ENCODE results near the gene PFDN2. TPM values are rescaled to one million over a fixed set of nuclear protein-coding genes. Genes with fewer than 3 reads are reported as not detected.

PFDN2 gene
- total and polyA plus RNA-seq, 7 donors, result 40.7 to 115 (median 63.4) TPM

DNA sequence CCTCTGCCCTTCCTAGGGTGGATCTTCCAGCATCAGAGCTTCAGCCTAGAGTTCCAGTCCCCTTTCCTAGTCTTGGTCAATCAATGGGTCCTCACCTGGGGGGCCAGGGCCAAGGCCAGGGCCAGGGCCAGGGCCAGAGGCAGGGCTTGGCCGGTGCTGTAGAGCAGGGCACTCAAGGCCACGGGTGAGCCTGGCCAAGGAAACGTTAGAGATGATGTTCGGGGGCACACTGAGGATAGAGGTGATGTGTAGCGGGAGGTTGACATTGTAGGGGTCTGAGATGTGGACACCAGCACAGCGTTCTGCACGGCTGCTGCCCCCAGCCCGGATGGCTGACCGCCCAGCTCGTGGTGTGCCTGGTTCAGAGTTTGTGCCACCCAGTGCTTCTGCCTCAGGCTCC lies 66.6 kb downstream of the PFDN2 start:
- no peak overlapping the region for H3K27ac ChIP-seq
- intact Hi-C loops (cut with DNase I), result no loop called here
- no peak for DNase-seq
- 94% methylated on average over 10 of the region's 10 CpGs for WGBS, 2 donors
- H3K27me3 ChIP-seq, result peaks cover 0 to 13% (median 5%) of the 10 kb centered on the region in 3 donors
- H3K36me3 ChIP-seq, result no peaks in the 10 kb centered on the region
- peaks cover 0 to 4% (median 3%) of the 10 kb centered on the region in 4 donors for H3K4me1 ChIP-seq
- H3K4me3 ChIP-seq, result no peak overlapping the region
- TF ChIP-seq POLR2AphosphoS5 (IDR thresholded peaks at IDR 0.05) (no peak), EP300 (IDR thresholded peaks at IDR 0.05) (no peak), POLR2A (IDR thresholded peaks at IDR 0.05) (no peak)
- TF ChIP-seq, protein P1, sequence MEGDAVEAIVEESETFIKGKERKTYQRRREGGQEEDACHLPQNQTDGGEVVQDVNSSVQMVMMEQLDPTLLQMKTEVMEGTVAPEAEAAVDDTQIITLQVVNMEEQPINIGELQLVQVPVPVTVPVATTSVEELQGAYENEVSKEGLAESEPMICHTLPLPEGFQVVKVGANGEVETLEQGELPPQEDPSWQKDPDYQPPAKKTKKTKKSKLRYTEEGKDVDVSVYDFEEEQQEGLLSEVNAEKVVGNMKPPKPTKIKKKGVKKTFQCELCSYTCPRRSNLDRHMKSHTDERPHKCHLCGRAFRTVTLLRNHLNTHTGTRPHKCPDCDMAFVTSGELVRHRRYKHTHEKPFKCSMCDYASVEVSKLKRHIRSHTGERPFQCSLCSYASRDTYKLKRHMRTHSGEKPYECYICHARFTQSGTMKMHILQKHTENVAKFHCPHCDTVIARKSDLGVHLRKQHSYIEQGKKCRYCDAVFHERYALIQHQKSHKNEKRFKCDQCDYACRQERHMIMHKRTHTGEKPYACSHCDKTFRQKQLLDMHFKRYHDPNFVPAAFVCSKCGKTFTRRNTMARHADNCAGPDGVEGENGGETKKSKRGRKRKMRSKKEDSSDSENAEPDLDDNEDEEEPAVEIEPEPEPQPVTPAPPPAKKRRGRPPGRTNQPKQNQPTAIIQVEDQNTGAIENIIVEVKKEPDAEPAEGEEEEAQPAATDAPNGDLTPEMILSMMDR (IDR thresholded peaks at IDR 0.05), result no peak
- no peaks in the 10 kb centered on the region for H3K9me3 ChIP-seq

Small RNA genes within 50 kb of the gene (small RNA-seq; reads per million reads assigned to genes)
- 0 reads per million in 3 donors for gene RF01225

Other genes with a start within 250 kb of the PFDN2 start
- under 1 TPM in 2 of 4 donors, not detected in 2; 0.66 to 0.71 TPM for gene ITLN1, start 232.9 kb downstream of the PFDN2 start, total RNA-seq
- 100 to 1,000 TPM; 175 to 478 (median 284) TPM for gene ITLN1, start 232.9 kb downstream of the PFDN2 start, polyA plus RNA-seq
- gene ITLN2, start 163.2 kb downstream of the PFDN2 start, total RNA-seq, result not detected
- gene ITLN2, start 163.2 kb downstream of the PFDN2 start, polyA plus RNA-seq, result under 1 TPM in 1 of 3 donors, not detected in 2; 0.12 TPM
- 10 to 100 TPM in 1 of 4 donors, 1 to 10 TPM in 3; 2.7 to 30.5 (median 5.9) TPM for gene F11R, start 96.9 kb downstream of the PFDN2 start, total RNA-seq
- 10 to 100 TPM; 15.6 to 96.7 (median 34.0) TPM for gene F11R, start 96.9 kb downstream of the PFDN2 start, polyA plus RNA-seq
- gene TSTD1, start 79.1 kb downstream of the PFDN2 start, total RNA-seq, result 10 to 100 TPM; 10.5 to 46.4 (median 27.8) TPM
- gene TSTD1, start 79.1 kb downstream of the PFDN2 start, polyA plus RNA-seq, result 100 to 1,000 TPM; 115 to 609 (median 268) TPM
- 10 to 100 TPM; 54.8 to 76.2 (median 62.5) TPM for gene USF1, start 72.1 kb downstream of the PFDN2 start, total RNA-seq
- gene USF1, start 72.1 kb downstream of the PFDN2 start, polyA plus RNA-seq, result 10 to 100 TPM; 25.8 to 84.6 (median 42.5) TPM
- 1 to 10 TPM; 4.4 to 7.7 (median 6.6) TPM for gene ARHGAP30, start 48.1 kb downstream of the PFDN2 start, total RNA-seq
- gene ARHGAP30, start 48.1 kb downstream of the PFDN2 start, polyA plus RNA-seq, result 10 to 100 TPM in 1 of 3 donors, 1 to 10 TPM in 2; 4.8 to 37.8 (median 4.9) TPM
- gene NECTIN4, start 28.5 kb downstream of the PFDN2 start, total RNA-seq, result not detected
- 1 to 10 TPM in 2 of 3 donors, not detected in 1; 1.2 to 2.8 TPM for gene NECTIN4, start 28.5 kb downstream of the PFDN2 start, polyA plus RNA-seq
- gene KLHDC9, start 19.7 kb downstream of the PFDN2 start, total RNA-seq, result 10 to 100 TPM in 2 of 4 donors, 1 to 10 TPM in 2; 5.8 to 14.1 (median 10.8) TPM
- 10 to 100 TPM in 1 of 3 donors, 1 to 10 TPM in 2; 4.7 to 11.1 (median 9.6) TPM for gene KLHDC9, start 19.7 kb downstream of the PFDN2 start, polyA plus RNA-seq
- gene NIT1, start 68 bp upstream of the PFDN2 start, total RNA-seq, result 10 to 100 TPM; 24.4 to 39.6 (median 33.1) TPM
- 10 to 100 TPM; 46.8 to 66.6 (median 66.5) TPM for gene NIT1, start 68 bp upstream of the PFDN2 start, polyA plus RNA-seq
- 10 to 100 TPM; 27.7 to 34.2 (median 30.2) TPM for gene DEDD, start 14.6 kb upstream of the PFDN2 start, total RNA-seq
- 10 to 100 TPM; 24.0 to 30.6 (median 30.5) TPM for gene DEDD, start 14.6 kb upstream of the PFDN2 start, polyA plus RNA-seq
- 10 to 100 TPM; 49.0 to 77.8 (median 70.3) TPM for gene UFC1, start 35.9 kb upstream of the PFDN2 start, total RNA-seq
- 100 to 1,000 TPM; 129 to 249 (median 232) TPM for gene UFC1, start 35.9 kb upstream of the PFDN2 start, polyA plus RNA-seq
- 10 to 100 TPM; 11.4 to 24.1 (median 13.1) TPM for gene USP21, start 41.5 kb upstream of the PFDN2 start, total RNA-seq
- 10 to 100 TPM; 16.2 to 22.2 (median 17.3) TPM for gene USP21, start 41.5 kb upstream of the PFDN2 start, polyA plus RNA-seq
- gene PPOX, start 48.4 kb upstream of the PFDN2 start, total RNA-seq, result 10 to 100 TPM; 16.6 to 30.9 (median 21.3) TPM
- 10 to 100 TPM in 2 of 3 donors, 1 to 10 TPM in 1; 7.4 to 17.7 (median 16.2) TPM for gene PPOX, start 48.4 kb upstream of the PFDN2 start, polyA plus RNA-seq
- 10 to 100 TPM; 10.7 to 19.3 (median 14.8) TPM for gene B4GALT3, start 59.5 kb upstream of the PFDN2 start, total RNA-seq
- 10 to 100 TPM; 13.4 to 33.4 (median 16.8) TPM for gene B4GALT3, start 59.5 kb upstream of the PFDN2 start, polyA plus RNA-seq
- 10 to 100 TPM in 2 of 4 donors, 1 to 10 TPM in 2; 6.4 to 78.2 (median 10.8) TPM for gene ADAMTS4, start 81.0 kb upstream of the PFDN2 start, total RNA-seq
- gene ADAMTS4, start 81.0 kb upstream of the PFDN2 start, polyA plus RNA-seq, result 1 to 10 TPM in 1 of 3 donors, under 1 TPM in 2; 0.23 to 4.5 (median 0.60) TPM
- gene NDUFS2, start 84.3 kb upstream of the PFDN2 start, total RNA-seq, result 100 to 1,000 TPM in 1 of 4 donors, 10 to 100 TPM in 3; 79.6 to 113 (median 92.6) TPM
- 100 to 1,000 TPM; 113 to 194 (median 123) TPM for gene NDUFS2, start 84.3 kb upstream of the PFDN2 start, polyA plus RNA-seq
- gene FCER1G, start 97.3 kb upstream of the PFDN2 start, total RNA-seq, result 10 to 100 TPM; 14.4 to 86.4 (median 56.9) TPM
- gene FCER1G, start 97.3 kb upstream of the PFDN2 start, polyA plus RNA-seq, result 100 to 1,000 TPM in 1 of 3 donors, 10 to 100 TPM in 2; 77.7 to 243 (median 80.5) TPM
- not detected for gene APOA2, start 105.6 kb upstream of the PFDN2 start, total RNA-seq
- gene APOA2, start 105.6 kb upstream of the PFDN2 start, polyA plus RNA-seq, result under 1 TPM in 1 of 3 donors, not detected in 2; 0.26 TPM
- gene TOMM40L, start 108.0 kb upstream of the PFDN2 start, total RNA-seq, result 10 to 100 TPM; 12.6 to 20.2 (median 14.8) TPM
- gene TOMM40L, start 108.0 kb upstream of the PFDN2 start, polyA plus RNA-seq, result 10 to 100 TPM; 15.0 to 23.1 (median 18.5) TPM
- gene NR1I3, start 120.2 kb upstream of the PFDN2 start, total RNA-seq, result not detected
- under 1 TPM in 1 of 3 donors, not detected in 2; 0.13 TPM for gene NR1I3, start 120.2 kb upstream of the PFDN2 start, polyA plus RNA-seq
- 10 to 100 TPM in 1 of 4 donors, 1 to 10 TPM in 2, under 1 TPM in 1; 0.71 to 15.2 (median 3.7) TPM for gene PCP4L1, start 140.7 kb upstream of the PFDN2 start, total RNA-seq
- gene PCP4L1, start 140.7 kb upstream of the PFDN2 start, polyA plus RNA-seq, result 1 to 10 TPM in 1 of 3 donors, not detected in 2; 2.3 TPM
- 1 to 10 TPM; 3.1 to 10.0 (median 6.0) TPM for gene MPZ, start 191.9 kb upstream of the PFDN2 start, total RNA-seq
- 1 to 10 TPM; 1.2 to 4.1 (median 3.0) TPM for gene MPZ, start 191.9 kb upstream of the PFDN2 start, polyA plus RNA-seq
- gene SDHC, start 196.3 kb upstream of the PFDN2 start, total RNA-seq, result 10 to 100 TPM; 21.2 to 83.5 (median 38.1) TPM
- 100 to 1,000 TPM; 221 to 371 (median 234) TPM for gene SDHC, start 196.3 kb upstream of the PFDN2 start, polyA plus RNA-seq
- not detected for gene CFAP126, start 249.8 kb upstream of the PFDN2 start, total RNA-seq
- gene CFAP126, start 249.8 kb upstream of the PFDN2 start, polyA plus RNA-seq, result not detected